NCI-H1092 (cell line): ENCODE measurements around the gene XCR1.
"Not testable (repeated sequence)": the region's sequence is repeated elsewhere in the genome, so short reads cannot be mapped to it uniquely, and the experiment has no call there.

Source experiments
- DNase-seq: peaks from one replicate; lab custom pipeline; 2025; lab: John Stamatoyannopoulos, UW

Gene XCR1

DNA sequence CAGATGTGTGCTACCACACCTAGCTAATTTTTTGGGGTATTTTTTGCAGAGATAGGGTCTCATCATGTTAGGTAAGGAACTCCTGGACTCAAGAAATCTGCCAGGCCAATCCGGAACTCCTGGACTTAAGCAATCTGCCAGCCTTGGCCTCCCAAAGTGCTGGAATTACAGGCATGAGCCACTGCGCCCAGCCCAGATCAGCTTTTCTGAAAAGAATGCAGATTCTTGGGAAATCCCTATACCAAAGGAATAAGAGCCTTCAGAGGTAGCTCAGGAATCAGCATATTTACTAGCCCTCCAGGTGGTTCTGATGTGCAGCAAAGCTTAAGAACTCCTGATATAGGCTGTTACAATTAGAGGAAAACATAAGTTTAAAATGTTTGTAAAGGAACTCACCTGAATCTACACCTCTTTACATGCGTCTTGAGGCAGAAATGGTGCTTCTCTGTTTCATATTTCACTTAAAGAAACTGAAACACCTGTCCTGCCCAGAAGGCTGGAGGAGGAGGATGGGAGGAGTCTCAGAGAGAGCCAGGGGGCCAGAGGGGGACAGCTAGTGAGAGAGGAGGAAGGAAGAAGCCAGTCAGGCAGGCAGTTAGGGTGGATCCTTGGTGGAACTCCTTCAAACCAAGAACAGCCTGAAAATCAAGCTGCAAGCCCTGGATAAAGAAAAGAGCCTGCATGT lies at the start of gene XCR1:
TSS of gene XCR1 (minus strand) at position 463 of the 685 bp plus-strand sequence. CDS start 5,536 bp downstream, outside the sequence.
- no peak for DNase-seq

GRCh38 chr3:46076606-46077005 lies 49.3 kb upstream of the XCR1 start:
- DNase-seq, result no peak

DNA sequence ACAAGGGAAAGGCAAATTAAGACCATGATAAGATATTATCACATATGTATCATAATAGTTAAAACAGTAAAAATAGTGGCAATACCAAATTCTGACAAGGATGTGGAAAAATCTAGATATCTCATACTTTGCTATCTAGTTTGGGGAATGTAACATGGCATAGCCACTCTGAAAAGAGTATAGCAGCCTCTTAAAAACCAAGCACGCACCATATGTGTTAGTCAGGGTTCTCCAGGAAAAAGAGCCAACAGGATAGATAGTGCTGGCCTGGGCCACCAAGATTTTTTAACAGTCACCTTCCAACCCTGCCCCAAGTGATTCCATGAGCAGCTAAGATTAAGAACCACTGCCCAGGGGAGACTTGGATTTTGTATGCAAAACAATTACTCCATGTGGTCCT lies 48.5 kb upstream of the XCR1 start:
- DNase-seq, result no peak

GRCh38 chr3:46071222-46071858 lies 44.1 kb upstream of the XCR1 start:
- no peak for DNase-seq

- DNase-seq, result no peak
These were observed 43.4 kb upstream of the XCR1 start for GRCh38 chr3:46070595-46071093.

- no peak for DNase-seq
These were observed 41.2 kb upstream of the XCR1 start for GRCh38 chr3:46068501-46068900.

- no peak for DNase-seq
These were observed 40.1 kb upstream of the XCR1 start for GRCh38 chr3:46067401-46067800.

DNA sequence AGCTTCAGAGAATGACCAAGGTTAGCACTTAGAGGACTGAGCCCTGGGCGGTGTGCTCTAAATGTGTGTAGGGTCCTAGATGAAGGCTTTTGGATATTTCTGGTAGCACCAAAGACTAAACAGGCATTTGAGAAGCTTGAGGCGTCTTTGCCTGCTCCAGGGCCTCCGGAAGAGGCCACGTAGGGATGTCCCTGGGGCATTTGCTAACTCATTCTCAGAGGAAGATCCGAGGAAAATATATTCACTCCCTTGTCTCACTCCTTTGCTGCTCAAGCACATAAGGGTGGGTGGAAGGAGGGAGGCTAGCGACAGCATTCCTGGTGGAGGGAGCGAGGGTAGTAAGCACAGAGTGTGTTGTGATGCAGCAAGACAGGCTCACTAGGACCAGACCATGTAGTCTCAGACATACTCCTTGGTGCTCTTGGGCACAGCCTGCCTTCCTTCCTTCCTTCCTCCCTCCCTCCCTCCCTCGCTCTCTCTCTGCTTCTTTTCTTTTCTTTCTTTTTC lies 38.5 kb upstream of the XCR1 start:
- DNase-seq, result no peak

GRCh38 chr3:46065294-46065705 lies 38.0 kb upstream of the XCR1 start:
- peak; percentile 85 for DNase-seq

DNA sequence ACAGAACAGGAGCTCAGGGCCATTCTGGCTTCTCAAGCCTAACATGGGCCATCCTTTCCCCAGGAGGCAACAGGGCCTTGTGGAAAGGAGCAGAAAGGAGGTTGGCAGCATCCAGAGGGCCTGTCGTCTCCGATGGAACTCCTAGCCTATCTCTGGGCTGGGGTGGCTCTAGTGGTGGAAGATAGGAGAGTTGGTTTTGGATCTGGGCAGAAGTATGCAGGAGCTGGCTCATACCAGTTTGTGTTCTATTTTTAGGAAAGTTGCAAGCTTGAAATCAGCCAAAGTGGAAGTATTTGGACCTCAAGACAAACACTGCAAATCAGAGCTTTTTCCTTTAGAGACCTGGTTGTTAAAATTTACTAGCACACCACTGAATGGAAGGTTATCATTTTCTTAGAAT lies 35.4 kb upstream of the XCR1 start:
- no peak for DNase-seq

DNA sequence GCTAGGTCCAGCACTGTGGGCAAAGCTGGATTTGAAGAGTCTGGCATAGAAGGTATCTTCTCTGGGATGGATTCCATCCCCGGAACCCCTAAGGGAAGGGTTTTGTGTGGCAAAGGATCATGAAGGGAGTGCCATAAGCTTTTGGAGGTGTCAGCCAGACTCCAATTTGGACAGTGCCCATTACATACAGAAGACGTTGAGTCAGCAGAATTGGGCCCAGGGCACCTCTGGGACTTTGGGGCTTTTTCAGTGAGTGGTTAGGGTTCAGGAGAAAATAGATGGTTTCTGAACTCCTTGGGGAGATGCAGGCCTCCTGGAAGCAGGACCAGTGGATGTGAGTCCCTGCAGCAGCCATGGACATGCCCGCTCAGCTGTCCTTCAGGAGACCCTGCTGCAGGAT lies 34.6 kb upstream of the XCR1 start:
- DNase-seq, result no peak

DNA sequence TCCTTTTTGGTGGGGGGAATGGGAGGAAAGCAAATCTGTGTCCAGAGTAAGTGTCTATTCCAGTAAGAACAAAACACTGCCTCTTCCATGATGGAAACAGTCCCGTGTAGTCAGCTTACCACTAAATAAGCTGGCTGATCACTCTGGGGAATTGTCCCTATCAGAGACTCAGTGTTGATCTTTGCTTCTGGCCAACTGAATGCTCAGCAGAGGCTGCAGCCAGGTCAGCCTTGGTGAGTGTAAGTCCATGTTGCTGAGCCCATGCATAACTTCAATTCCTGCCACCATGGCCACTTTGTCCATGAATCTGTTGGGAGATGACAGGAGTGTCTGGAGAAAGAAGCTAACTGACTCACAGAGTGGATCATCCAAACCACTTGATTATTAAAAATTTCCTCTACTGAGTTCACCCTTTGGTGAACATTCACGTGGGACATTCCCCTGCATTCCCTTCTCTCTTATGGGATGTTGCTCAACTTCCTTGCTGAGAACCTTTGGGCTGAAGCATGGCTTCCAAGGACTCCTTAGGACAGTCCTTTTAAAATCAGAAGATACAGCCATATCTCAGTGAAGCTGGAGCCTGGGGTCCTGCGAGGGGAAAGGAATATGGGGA lies 33.9 kb upstream of the XCR1 start:
- no peak for DNase-seq

GRCh38 chr3:46060551-46060950 lies 33.3 kb upstream of the XCR1 start:
- no peak for DNase-seq

- DNase-seq, result no peak
These were observed 32.1 kb upstream of the XCR1 start for GRCh38 chr3:46059432-46059831.

DNA sequence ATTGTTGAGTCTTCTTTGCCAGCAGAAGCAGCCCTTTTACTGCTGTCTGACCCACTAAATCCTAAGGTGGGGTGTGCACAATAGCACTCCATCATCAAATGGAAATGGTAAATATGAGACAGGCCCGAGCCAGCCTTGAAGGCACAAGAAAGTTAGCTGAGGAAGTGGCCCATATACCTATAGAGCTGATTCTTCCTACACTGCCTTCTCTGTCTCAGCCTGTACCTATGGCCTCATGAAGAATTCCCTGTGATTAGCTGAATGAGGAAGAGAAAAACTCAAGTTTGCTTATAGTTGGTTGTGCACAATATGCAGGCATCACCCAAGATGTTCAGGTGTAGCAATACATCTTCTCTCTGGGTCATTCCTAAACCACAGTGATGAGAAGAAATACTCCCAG lies 31.7 kb upstream of the XCR1 start:
- no peak for DNase-seq

DNA sequence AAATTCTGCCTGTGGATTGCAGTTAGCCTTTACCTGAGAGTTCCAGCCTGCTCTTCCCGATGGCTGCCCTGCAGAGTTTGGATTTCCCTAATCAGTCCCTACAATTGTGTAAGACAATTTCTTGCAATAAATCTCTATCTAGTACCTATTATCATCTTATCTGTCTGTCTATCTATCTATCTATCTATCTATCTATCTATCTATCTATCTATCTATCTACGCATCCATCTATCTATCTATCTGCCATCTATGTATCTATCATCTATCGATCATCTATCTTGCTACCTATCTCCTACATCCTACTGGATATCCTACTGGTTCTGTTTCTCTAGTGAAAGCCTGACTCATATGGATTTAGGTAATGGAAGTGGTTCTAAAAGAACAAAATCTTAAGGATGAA lies 30.4 kb upstream of the XCR1 start:
- DNase-seq, result no peak

DNA sequence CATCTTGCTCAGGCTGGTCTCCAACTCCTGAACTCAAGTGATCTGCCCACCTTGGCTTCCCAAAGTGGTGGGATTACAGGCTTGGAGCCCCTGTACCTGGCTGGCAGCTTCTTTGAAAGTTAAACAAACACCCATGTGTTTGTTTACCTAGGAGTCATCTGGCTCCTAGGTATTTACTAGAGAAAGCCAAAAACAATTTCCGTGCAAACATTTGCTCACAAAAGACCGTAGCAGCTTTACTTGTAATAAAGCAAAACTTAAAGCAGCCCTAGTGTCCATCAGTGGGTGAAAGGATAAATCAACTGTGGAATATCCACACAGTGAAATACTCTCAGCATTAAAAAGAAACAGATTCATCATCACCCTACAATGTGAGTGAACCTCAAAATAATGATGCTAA lies 29.4 kb upstream of the XCR1 start:
- no peak for DNase-seq

DNA sequence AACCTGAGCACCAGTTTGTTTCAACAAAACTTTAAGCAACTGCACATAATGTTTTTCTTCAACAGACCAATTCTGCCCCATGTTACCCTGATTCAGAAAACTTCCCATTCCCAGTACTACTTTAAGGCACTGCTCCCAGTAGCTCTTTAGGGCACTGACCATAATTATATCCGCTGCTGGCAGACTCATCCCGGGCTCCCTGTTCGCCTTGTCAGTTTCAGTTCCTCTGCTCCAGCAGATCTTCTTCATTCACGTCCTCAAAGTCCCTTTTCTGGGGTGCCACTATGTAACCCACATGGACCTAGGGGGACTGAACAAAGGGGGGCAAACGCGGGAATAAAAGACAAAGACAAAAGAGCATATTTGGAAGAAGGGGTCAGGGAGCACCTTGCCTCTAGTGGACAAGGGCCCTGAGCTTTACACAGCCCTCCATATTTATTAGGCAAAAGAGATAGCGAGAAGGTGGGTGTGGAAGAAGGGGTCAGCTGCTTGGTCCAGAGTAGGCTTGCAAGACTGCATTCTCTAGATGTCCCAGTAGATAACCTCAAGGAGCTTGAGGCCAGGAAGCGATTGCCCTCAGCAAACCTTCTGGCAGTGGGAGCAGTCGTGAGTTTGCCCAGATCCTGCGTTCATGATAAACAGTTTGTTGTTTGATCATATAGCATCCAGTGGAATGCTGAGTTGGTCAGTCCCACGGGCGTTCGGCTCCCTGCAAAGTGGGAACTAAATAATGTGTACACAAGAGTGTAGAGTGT lies 26.7 kb upstream of the XCR1 start:
- DNase-seq, result not testable (repeated sequence)

- DNase-seq, result not testable (repeated sequence)
These were observed 26.0 kb upstream of the XCR1 start for GRCh38 chr3:46053265-46053664.

- DNase-seq, result no peak
These were observed 25.2 kb upstream of the XCR1 start for GRCh38 chr3:46052531-46052930.

GRCh38 chr3:46049093-46049492 lies 21.8 kb upstream of the XCR1 start:
- no peak for DNase-seq

DNA sequence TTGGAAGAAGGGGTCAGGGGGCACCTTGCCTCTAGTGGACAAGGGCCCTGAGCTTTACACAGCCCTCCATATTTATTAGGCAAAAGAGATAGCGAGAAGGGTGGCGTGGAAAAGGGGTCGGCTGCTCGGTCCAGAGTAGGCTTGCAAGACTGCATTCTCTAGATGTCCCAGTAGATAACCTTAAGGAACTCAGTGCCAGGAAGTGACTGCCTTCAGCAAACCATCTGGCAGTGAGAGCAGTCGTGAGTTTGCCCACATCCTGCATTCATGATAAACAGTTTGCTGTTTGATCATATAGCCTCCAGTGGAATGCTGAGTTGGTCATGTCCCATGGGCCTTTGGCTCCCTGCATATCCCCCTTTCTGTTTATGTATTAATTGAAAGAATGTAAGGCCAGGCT lies 18.9 kb upstream of the XCR1 start:
- not testable (repeated sequence) for DNase-seq
